ENCODE measurements around the gene MCEMP1.

GRCh38 chr19:7655581-7655980 lies 21.3 kb upstream of the MCEMP1 start:
- TF ChIP-seq CTCF (IDR thresholded peaks at IDR 0.05) (no peak), POLR2AphosphoS5 (IDR thresholded peaks at IDR 0.05; ENCODE audit: low read depth, low read length) (no peak), TCF7L2 (IDR thresholded peaks at IDR 0.05; ENCODE audit: low read depth, low read length) (no peak)
- TF ChIP-seq, protein P1, sequence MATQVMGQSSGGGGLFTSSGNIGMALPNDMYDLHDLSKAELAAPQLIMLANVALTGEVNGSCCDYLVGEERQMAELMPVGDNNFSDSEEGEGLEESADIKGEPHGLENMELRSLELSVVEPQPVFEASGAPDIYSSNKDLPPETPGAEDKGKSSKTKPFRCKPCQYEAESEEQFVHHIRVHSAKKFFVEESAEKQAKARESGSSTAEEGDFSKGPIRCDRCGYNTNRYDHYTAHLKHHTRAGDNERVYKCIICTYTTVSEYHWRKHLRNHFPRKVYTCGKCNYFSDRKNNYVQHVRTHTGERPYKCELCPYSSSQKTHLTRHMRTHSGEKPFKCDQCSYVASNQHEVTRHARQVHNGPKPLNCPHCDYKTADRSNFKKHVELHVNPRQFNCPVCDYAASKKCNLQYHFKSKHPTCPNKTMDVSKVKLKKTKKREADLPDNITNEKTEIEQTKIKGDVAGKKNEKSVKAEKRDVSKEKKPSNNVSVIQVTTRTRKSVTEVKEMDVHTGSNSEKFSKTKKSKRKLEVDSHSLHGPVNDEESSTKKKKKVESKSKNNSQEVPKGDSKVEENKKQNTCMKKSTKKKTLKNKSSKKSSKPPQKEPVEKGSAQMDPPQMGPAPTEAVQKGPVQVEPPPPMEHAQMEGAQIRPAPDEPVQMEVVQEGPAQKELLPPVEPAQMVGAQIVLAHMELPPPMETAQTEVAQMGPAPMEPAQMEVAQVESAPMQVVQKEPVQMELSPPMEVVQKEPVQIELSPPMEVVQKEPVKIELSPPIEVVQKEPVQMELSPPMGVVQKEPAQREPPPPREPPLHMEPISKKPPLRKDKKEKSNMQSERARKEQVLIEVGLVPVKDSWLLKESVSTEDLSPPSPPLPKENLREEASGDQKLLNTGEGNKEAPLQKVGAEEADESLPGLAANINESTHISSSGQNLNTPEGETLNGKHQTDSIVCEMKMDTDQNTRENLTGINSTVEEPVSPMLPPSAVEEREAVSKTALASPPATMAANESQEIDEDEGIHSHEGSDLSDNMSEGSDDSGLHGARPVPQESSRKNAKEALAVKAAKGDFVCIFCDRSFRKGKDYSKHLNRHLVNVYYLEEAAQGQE (IDR thresholded peaks at IDR 0.05; ENCODE audit: insufficient read depth in 1 of 2, low read depth in 2 of 2, low read length in 1 of 2): no peak
